Activated CD4-positive, alpha-beta T cell treated with anti-CD3 and anti-CD28 coated beads, Interleukin-10, Interleukin-2, amounts not matched to agents 100 ng/mL and 50 ng/mL, durations not matched to agents 16 hours and 8 hours (primary cell): ENCODE measurements around the gene ARHGAP8.
"Not testable (repeated sequence)": the region's sequence is repeated elsewhere in the genome, so short reads cannot be mapped to it uniquely, and the experiment has no call there.

Experiments
- DNase-seq: peaks from one replicate; pipeline ENCODE4 v3.0.0-alpha.2; 2020

The ARHGAP8 gene

DNA sequence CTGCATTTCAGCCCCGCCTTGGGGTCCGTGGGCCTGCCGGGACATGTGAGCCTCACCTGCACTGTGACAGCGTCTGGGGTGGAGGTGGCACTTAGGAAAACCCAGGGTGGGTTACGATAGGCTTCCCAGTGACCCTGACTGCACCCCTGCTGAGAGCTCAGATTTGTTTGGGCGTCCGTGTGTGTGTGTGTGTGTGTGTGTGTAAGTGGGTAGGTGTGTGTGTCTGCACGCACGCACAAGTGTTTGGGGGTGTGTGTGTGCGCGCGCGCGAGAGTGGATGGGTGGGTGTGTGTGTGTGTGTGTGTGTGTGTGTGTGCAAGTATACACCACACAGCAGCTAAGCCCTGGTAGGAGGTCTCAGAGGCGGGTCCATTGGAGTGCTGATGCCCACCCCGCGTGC lies 12.1 kb upstream of the ARHGAP8 start:
- no peak for DNase-seq

- DNase-seq, result no peak
Observed at GRCh38 chr22:44741929-44742328, 10.4 kb upstream of the ARHGAP8 start.

- DNase-seq, result no peak
Observed at GRCh38 chr22:44743247-44743646, 9.1 kb upstream of the ARHGAP8 start.

DNA sequence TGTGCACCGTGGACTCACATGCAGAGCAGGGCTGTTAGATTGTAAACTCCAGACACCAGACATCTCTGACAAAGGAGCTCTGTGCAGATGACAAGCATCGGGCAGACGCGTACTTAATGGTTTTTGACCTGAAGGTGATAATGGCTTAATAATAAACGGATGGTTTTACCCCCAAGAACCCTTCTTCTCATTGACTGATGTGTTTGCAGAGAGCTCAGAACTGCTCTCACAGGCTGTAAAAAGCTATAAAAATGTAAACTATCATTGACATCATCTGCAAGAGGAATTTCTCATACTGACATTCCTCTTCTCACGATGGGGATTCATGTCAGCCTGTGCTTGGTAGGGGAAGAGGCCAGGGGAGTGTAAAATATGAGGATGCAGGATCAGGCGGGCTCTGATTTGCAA lies 8.6 kb upstream of the ARHGAP8 start:
- DNase-seq, result no peak

DNA sequence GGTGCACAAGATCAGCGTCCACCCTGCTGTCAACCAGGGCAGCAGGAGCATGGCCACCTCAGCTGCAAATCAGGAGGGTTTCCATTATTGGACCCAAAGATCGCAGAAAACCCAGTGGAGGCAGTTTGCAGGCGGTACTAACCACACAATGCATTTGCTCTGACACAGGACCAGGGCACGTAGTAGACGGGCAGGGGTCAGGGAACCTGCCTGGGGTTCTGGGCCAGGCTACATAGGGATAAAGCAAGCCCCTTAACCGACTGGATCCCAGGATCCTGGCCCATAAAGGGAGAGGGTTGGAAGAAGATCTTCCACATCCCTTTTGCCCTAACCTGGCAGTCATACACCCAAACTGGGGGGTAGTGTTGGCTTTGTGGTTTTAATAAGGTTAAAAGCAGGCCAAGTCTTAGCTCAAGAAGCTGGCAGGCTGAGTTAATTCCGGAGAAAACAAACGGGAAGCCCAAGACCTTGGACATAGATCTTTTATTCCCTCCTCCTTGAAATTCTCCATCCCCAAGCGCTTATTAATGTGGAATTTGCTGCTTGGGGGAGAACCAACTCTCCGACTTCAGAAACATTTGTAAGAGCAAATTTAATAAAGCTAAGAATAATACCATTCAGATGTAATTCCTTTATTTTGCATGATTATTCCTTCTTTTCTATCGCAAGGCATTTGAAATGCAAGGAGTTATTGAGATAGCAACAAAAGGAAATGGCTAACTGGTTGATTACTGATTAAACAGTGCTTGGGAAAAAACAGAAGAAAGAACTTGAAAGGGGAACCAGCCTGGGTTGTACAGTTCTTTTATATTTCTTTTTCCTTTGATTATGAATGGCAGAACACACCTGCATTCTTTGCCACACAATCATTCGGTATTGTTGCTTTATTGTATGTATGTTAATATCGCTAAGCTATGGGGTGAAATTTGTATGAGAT lies 6.3 kb upstream of the ARHGAP8 start:
- DNase-seq, result no peak

GRCh38 chr22:44747784-44748127 lies 4.6 kb upstream of the ARHGAP8 start:
- DNase-seq, result not testable (repeated sequence)

DNA sequence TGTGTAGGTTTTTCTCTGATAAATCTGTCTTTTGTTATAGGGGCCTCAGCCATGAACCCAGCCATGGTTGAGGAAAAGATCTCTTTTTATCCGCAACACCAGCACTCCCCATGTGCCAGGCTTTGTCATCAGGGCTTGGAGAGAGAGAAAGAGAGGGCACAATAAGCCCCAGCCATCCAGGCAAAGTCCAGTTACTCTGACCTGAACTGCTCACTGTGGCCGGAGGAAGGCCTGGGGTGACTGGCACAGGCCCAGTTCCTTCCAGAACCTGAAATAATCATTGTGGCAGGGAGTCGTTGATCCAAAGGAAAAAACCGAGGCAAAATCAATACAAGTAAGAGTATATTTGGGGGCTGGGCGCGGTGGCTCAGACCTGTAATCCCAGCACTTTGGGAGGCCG lies 3.9 kb upstream of the ARHGAP8 start:
- DNase-seq, result no peak

GRCh38 chr22:44750481-44750880 lies 1.9 kb upstream of the ARHGAP8 start:
- no peak for DNase-seq

DNA sequence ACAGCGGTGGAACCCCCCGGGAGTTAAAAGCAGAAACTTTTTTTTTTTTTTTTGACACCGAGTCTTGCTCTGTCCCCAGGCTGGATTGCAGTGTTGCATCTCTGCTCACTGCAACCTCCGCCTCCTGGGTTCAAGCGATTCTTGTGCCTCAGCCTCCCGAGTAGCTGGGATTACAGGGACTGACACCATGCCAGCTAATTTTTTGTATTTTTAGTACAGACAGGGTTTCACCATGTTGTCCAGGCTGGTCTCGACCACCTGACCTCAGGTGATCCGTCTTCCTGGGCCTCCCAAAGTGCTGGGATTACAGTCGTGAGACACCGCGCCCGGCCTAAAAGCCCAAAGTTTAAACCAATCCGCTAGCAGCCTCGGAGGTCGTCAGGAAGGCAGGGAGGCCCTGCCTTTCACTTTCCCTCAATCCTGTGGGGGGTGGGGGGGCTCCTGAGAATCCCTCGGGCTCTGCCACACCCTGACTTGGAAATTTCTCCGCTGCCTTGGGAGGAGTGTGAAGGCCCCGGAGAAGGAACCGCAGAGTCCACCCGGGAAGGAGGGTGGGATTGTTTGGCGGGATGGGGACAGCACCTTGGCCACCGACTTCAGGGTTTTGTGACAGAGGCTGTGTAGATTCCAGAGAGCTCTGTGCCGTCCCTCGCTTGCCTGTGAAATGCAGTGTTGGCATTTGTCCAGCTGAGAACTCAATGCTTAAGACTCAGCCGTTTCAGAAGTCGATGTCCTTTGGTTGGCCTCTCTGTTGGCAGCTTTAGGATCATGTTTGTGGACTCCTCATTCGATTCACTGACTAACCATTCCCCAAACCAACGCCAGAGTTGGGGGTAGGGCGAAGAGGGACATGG lies 1.0 kb downstream of the ARHGAP8 start:
- no peak for DNase-seq

DNA sequence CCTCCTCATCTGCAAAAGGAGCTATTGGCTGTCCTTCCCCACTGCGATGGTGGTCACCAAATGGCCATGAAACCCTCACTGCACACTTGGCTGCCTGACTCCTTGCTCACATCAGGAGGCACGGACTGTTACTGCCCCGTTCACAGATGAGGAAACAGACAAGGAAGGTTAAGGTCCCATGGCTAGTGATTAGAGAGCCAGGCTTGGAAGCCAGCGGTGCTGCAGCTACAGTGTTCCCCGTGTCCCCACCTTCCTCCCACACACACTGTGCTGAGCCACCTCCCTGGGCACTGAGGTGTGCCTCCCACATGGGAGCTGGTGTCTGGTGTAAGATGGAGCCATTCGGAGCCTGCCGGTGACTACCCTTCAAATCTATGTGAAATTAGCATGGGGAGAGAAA lies 2.6 kb downstream of the ARHGAP8 start:
- no peak for DNase-seq

DNA sequence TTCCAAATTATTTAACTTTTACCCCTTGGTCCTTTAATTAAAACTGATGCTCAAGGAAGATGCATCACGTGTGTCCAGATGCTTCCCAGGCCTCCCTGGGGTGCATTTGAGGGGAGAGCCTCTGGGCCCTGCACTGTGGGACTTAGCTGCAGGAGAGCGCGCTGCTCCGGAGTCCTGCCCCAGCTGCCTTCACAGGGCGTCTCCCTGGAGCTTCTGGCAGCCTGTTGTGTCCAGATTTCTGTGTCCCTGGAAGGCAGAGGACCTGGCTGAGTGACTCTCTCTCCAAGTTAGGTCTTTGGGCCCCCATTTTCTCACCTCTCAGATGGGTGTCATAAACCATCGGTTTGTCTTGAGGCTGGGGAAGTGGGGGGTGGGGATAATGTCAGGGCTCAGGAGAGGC lies 3.0 kb downstream of the ARHGAP8 start:
- no peak for DNase-seq

GRCh38 chr22:44755956-44756361 lies 3.6 kb downstream of the ARHGAP8 start:
- DNase-seq, result no peak

GRCh38 chr22:44758344-44758973 lies 6.1 kb downstream of the ARHGAP8 start:
- DNase-seq, result no peak

DNA sequence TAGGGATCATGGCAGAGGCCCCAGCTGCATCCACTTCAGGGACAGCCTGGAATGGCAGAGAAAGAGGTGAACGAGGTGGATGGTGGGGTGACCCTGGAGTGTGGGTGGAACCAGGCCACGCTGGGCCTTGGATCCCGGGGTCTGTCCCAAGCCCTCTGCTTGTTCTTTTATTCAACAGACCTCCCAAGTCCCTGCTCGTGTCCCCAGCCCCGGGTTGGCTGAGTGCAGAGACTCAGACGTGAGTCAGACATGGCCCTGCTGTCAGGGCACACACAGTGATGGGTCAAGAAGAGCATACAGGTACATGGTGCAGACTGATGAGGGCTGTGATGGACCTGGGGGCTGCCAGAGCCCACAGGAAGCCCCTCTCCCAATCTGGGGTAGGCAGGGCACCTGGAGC lies 6.6 kb downstream of the ARHGAP8 start:
- no peak for DNase-seq

GRCh38 chr22:44759430-44760310 lies 7.3 kb downstream of the ARHGAP8 start:
- no peak for DNase-seq

DNA sequence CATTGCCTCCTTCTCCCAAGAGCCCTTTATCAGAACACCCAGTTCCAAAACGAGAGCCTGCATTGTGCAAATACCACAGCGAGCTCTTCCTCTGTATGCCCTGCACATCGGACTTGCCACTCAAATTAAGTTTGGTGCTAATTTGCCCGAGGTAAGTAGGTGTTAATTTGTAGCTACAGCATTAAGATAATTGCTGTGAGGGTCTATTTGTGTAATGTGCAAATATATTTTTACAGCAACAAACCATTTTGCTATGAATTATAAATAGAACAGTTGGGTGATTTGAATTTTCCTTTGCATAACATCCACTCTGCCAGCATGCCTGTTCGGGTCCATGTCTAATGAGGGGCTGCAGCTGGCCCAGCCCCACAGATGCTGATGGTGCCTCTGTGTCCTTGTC lies 8.1 kb downstream of the ARHGAP8 start:
- DNase-seq, result no peak

DNA sequence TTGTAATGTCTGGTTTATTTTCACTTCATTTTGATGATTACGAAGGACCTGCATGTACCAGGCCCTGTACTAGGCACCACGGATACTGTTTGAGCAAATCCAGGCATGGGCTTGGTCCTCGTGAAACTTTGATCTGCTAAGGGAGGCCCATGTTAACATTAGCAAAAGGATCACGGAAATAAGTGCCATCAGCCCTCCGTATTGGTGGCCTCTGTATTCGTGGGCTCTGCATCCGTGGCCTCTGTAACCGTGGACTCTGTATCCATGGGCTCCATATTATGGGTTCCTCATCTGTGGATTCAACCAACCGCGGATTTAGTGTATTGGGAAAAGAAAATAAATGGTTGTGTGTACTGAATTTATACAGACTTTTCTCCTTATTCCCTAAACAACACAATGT lies 8.7 kb downstream of the ARHGAP8 start:
- no peak for DNase-seq

- DNase-seq, result no peak
Observed at GRCh38 chr22:44764373-44764772, 12.0 kb downstream of the ARHGAP8 start.

DNA sequence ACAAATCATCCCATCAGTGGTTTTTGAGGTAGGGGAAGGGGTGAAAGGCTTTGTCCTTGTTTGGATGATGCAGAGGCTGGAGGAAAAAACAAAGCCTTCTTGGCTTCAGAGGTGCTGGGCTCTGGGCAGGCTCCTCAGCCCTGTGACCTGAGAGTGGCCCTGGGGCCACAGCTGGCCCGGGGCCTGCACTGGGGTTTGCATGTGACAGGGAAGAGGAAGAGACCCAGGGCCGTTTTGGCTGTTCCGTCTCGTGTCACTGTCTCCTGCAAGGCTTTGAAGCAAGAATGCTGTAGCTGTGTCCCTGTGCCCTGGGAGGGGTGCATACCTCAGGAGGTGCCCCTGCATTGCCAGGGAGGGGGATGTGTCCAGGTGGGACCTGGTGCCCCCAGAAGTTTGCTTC lies 12.6 kb downstream of the ARHGAP8 start:
- DNase-seq, result no peak

GRCh38 chr22:44765571-44766285 lies 13.4 kb downstream of the ARHGAP8 start:
- DNase-seq, result no peak

- DNase-seq, result no peak
Observed at GRCh38 chr22:44773082-44773481, 20.7 kb downstream of the ARHGAP8 start.

GRCh38 chr22:44775862-44776261 lies 23.5 kb downstream of the ARHGAP8 start:
- no peak for DNase-seq
